ENCODE measurements around the gene CD207. TPM values are rescaled to one million over a fixed set of nuclear protein-coding genes. Genes with fewer than 3 reads are reported as not detected.
"Not testable (repeated sequence)": the region's sequence is repeated elsewhere in the genome, so short reads cannot be mapped to it uniquely, and the experiment has no call there.

Gene CD207
- total RNA-seq, 1 experiment from 2014 or later = not detected

GRCh38 chr2:70828914-70829824 lies 6.4 kb downstream of the CD207 start:
- no peak for DNase-seq (ENCODE audit: low read depth)

GRCh38 chr2:70828115-70828514 lies 7.5 kb downstream of the CD207 start:
- no peak for DNase-seq (ENCODE audit: low read depth)

- DNase-seq (ENCODE audit: low read depth) = no peak
Observed at GRCh38 chr2:70827388-70827787, 8.2 kb downstream of the CD207 start.

DNA sequence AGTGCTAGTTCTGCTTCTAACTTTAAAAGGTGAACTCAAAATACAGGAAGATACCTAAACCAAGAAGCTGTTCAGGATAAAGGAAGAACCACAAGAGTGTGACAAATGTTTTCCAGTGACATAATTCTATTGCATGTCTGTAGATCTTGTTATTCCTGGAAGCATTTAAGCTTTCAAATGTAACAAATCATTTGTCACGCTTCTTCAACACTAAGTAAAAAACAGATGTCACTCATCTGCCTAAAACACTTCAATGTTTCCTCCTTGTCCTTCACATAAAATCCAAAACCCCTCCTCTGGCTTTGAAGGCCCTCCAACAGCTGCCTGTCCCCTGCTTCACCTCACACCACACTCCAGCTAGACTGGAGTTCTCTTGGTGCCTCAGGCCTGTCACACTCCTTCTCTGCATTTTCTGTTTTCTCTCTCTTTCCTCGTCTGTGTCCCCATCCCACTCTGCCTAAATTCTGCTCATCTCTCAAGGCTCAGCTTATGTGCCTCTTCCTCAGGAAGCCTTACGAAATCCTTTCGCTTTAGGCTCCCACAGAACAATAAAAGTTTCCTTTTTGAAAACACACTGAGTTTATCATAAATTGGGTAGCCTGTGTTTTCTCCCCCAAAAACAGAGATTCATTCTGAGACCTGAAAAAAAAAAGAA lies 8.8 kb downstream of the CD207 start:
- DNase-seq (ENCODE audit: low read depth) = no peak

- DNase-seq (ENCODE audit: low read depth) = no peak
Observed at GRCh38 chr2:70823249-70823648, 12.4 kb downstream of the CD207 start.

GRCh38 chr2:70822843-70823242 lies 12.8 kb downstream of the CD207 start:
- DNase-seq (ENCODE audit: low read depth) = no peak

- no peak for DNase-seq (ENCODE audit: low read depth)
Observed at GRCh38 chr2:70820499-70820898, 15.1 kb downstream of the CD207 start, which contains the start of gene CLEC4F. Gene CLEC4F, minus strand, starts transcription at chr2:70820599. Its CDS starts 76 bp downstream, at chr2:70820523.

- DNase-seq (ENCODE audit: low read depth) = no peak
Observed at GRCh38 chr2:70817284-70817954, 18.2 kb downstream of the CD207 start.

GRCh38 chr2:70816726-70817125 lies 18.9 kb downstream of the CD207 start:
- no peak for DNase-seq (ENCODE audit: low read depth)

- DNase-seq (ENCODE audit: low read depth) = no peak
Observed at GRCh38 chr2:70808983-70809958, 26.3 kb downstream of the CD207 start.

- no peak for DNase-seq (ENCODE audit: low read depth)
Observed at GRCh38 chr2:70807828-70808118, 27.8 kb downstream of the CD207 start.

DNA sequence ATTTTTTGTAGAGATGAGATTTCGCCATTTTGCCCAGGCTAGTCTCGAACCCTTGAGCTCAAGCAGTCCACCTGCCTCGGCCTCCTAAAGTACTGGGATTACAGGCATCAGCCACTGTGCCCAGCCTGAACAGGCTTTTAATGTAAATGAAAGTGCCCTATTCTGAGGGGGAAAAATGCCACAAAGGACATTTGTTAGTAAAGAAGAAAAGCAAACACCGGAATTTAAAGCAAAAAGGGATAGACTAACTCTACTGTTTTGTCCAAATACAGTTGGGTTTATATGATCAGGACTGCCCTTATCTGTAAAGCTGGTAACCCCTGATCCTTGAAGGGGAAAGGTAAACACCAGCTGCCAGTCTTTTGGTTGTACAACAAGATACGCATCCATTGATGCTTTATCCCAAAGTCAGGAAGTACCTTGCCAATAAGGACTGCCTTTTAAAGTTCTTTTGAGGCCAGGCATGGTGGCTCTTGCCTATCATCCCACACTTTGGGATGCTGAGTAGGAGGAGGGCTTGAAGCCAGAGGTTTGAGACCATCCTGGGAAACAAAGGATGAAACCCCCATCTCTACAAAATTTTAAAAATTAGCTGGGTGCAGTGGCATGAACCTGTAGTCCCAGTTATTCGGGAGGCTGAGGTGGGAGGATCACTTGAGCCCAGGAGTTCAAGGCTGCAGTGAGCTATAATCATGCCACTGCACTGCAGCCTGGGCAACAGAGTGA lies 28.4 kb downstream of the CD207 start:
- no peak for DNase-seq (ENCODE audit: low read depth)

DNA sequence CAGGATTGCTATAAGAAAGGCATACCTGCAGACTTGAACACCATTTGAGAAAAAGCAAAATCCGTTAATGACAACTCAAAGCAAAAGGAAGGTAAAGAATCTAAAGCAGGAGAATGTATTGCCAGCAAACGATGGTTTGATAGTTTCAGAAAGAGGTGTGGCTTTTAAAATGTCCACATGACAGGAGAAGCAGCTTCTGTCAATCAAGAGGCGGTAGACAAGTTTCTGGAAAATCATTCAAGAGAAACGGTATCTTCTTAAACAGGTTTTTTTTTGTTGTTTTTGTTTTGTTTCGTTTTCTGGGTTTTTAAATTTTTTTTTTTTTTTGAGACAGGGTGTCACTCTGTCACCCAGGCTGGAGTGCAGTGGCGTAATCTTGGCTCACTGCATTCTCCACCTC lies 29.0 kb downstream of the CD207 start:
- no peak for DNase-seq (ENCODE audit: low read depth)

- DNase-seq (ENCODE audit: low read depth) = no peak
Observed at GRCh38 chr2:70806013-70806412, 29.6 kb downstream of the CD207 start.

GRCh38 chr2:70801607-70802263 lies 33.9 kb downstream of the CD207 start:
- no peak for DNase-seq (ENCODE audit: low read depth)

GRCh38 chr2:70799706-70800105 lies 35.9 kb downstream of the CD207 start:
- DNase-seq (ENCODE audit: low read depth) = no peak

- not testable (repeated sequence) for DNase-seq (ENCODE audit: low read depth)
Observed at GRCh38 chr2:70797996-70798395, 37.6 kb downstream of the CD207 start.

DNA sequence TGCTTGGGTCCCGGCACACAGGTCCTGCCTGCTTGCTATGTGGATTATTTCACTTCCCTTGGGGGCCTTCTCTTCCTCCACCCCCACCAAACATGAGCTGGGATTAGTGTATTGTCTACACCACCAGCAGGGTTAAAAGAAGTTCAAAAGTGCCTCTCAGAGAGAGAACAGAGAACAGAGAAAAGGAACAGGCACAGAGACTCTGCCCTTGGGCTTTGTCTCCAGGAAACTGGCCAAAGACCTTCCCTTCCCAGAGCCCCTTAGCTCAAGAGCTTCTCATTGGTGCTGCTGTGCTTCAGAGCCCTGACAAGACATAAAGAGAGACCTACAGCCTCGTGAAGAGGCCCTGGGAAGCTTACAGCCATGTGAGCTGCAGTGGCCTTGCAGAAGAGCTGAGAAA lies 38.1 kb downstream of the CD207 start:
- DNase-seq (ENCODE audit: low read depth) = no peak

GRCh38 chr2:70796262-70796661 lies 39.4 kb downstream of the CD207 start:
- no peak for DNase-seq (ENCODE audit: low read depth)
